SK-N-MC (cell line): ENCODE measurements around the gene DGKQ.

ENCODE experiments used
- DNase-seq: peaks from one replicate; pipeline ENCODE4 v3.0.0-alpha.2; 2011; ENCODE audit warnings: low read depth, low spot score
- H3K27ac ChIP-seq: fragments of 200-600 bp; sonication (generic); 2 replicates; pipeline ENCODE4 v1.5.1; 2016; ENCODE audit warnings: mixed run types
- H3K36me3 ChIP-seq: fragments of 200-600 bp; sonication (generic); 2 replicates; pipeline ENCODE4 v1.6.1; 2017; ENCODE audit warnings: antibody characterized with exemption, low read length, mixed read lengths; ENCODE audit not compliant: insufficient read depth
- H3K4me3 ChIP-seq: fragments of 200-600 bp; sonication (generic); 2 replicates; pipeline ENCODE4 v1.5.1; 2016
- H3K9ac ChIP-seq: fragments of 200-600 bp; sonication (generic); 2 replicates; pipeline ENCODE4 v1.8.0; 2017; ENCODE audit warnings: mixed run types, mixed read lengths; ENCODE audit not compliant: insufficient read length
- H3K9me3 ChIP-seq: fragments of 200-600 bp; sonication (generic); 2 replicates; pipeline ENCODE4 v1.6.1; 2017; ENCODE audit warnings: low read depth, mild to moderate bottlenecking, antibody characterized with exemption, low read length, moderate library complexity, mixed read lengths
- EZH2 ChIP-seq: fragments of 200-600 bp; sonication (generic); IDR thresholded peaks from one replicate; pipeline ENCODE4 v1.6.1; 2017; ENCODE audit warnings: antibody characterized with exemption
- FOXP2 ChIP-seq: optimal IDR thresholded peaks from 2 replicates; pipeline ENCODE3; 2011; ENCODE audit warnings: mild to moderate bottlenecking, moderate library complexity; ENCODE audit not compliant: insufficient read depth; ENCODE audit errors: extremely low read length, control extremely low read depth
- POLR2AphosphoS5 ChIP-seq: IDR thresholded peaks from 2 replicates; pipeline ENCODE4 v1.6.1; 2012; ENCODE audit warnings: mild to moderate bottlenecking, low read depth, low read length, borderline replicate concordance

Gene DGKQ

GRCh38 chr4:987624-988513, 14.5 kb upstream of the DGKQ start:
- DNase-seq = no peak
- Histone ChIP-seq H3K9ac (no peak overlapping the region), H3K4me3 (peak overlapping the region; percentile 76), H3K36me3 (no peaks in the 10 kb centered on the region), H3K9me3 (no peaks in the 10 kb centered on the region), H3K27ac (no peak overlapping the region)
- TF ChIP-seq FOXP2 (no peak), POLR2AphosphoS5 (no peak), EZH2 (no peak)

GRCh38 chr4:986879-987623, 13.7 kb upstream of the DGKQ start, which contains the start of gene IDUA:
IDUA (plus strand) TSS chr4:987044; CDS start chr4:987085, 41 bp downstream.
- DNase-seq = no peak
- Histone ChIP-seq H3K27ac (no peak within 1 kb of the TSS), H3K9ac (peak within 1 kb of the TSS; percentile 71), H3K36me3 (no peaks in the 10 kb centered on the region), H3K9me3 (no peaks in the 10 kb centered on the region), H3K4me3 (peak within 1 kb of the TSS; percentile 76)
- TF ChIP-seq POLR2AphosphoS5 = no peak
- TF ChIP-seq EZH2 = no peak
- no peak for TF ChIP-seq FOXP2

GRCh38 chr4:986428-986878, 13.1 kb upstream of the DGKQ start:
- Histone ChIP-seq H3K9ac (peak overlapping the region; percentile 71), H3K4me3 (peak overlapping the region; percentile 76), H3K9me3 (no peaks in the 10 kb centered on the region), H3K27ac (no peak overlapping the region), H3K36me3 (no peaks in the 10 kb centered on the region)
- TF ChIP-seq POLR2AphosphoS5 (peak; percentile 72), FOXP2 (no peak)
- no peak for DNase-seq

- no peak overlapping the region for H3K9ac ChIP-seq
- TF ChIP-seq POLR2AphosphoS5 = no peak
- TF ChIP-seq EZH2 = no peak
- TF ChIP-seq FOXP2 = no peak
- no peak for DNase-seq
- no peaks in the 10 kb centered on the region for H3K9me3 ChIP-seq
- H3K36me3 ChIP-seq = no peaks in the 10 kb centered on the region
- no peak overlapping the region for H3K27ac ChIP-seq
- no peak overlapping the region for H3K4me3 ChIP-seq
Observed at GRCh38 chr4:985123-985830, 11.9 kb upstream of the DGKQ start.

GRCh38 chr4:984336-985054, 11.1 kb upstream of the DGKQ start:
- TF ChIP-seq FOXP2 = no peak
- no peak for TF ChIP-seq EZH2
- TF ChIP-seq POLR2AphosphoS5 = no peak
- Histone ChIP-seq H3K9ac (no peak overlapping the region), H3K4me3 (no peak overlapping the region), H3K36me3 (no peaks in the 10 kb centered on the region), H3K27ac (no peak overlapping the region), H3K9me3 (no peaks in the 10 kb centered on the region)
- DNase-seq = no peak

- Histone ChIP-seq H3K27ac (0 out of 2 replicates have a peak overlapping the region, but pooled peaks have one; percentile 16), H3K36me3 (no peaks in the 10 kb centered on the region), H3K4me3 (no peak overlapping the region), H3K9me3 (no peaks in the 10 kb centered on the region), H3K9ac (no peak overlapping the region)
- no peak for DNase-seq
- TF ChIP-seq POLR2AphosphoS5 (no peak), EZH2 (no peak), FOXP2 (no peak)
Observed at GRCh38 chr4:982814-983213, 9.4 kb upstream of the DGKQ start.

GRCh38 chr4:982291-982690, 8.9 kb upstream of the DGKQ start:
- Histone ChIP-seq H3K9ac (no peak overlapping the region), H3K27ac (no peak overlapping the region), H3K9me3 (no peaks in the 10 kb centered on the region), H3K4me3 (no peak overlapping the region), H3K36me3 (no peaks in the 10 kb centered on the region)
- DNase-seq = no peak
- TF ChIP-seq POLR2AphosphoS5 (no peak), FOXP2 (no peak), EZH2 (no peak)
